HL-60/S4 (cell line): ENCODE results near the gene MAPK9.

Experiments used
- in situ Hi-C: fragments of 300-500 bp; cut with MboI; formaldehyde crosslinking; loops from 2 replicates; pipeline ENCODE4 v1.14.3; 2022; ENCODE audit warnings: low sequenced_read_pairs

Gene MAPK9

DNA sequence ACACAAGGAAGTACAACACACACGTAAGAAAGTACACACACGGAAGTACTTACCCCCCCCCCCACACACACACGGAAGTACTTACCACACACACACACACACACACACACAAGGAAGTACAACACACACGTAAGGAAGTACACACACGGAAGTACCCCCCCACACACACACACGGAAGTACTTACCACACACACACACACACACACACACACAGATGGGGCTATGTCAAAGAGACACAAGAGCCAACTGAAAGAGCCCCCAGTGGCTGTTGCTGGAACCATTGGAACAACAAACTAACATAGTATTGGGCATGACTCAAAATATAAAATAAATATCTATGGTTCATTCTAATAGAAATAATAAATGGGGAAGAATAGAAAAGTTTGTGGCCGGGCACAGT, 4.9 kb upstream of the MAPK9 start:
- in situ Hi-C loops, result no loop called here

- in situ Hi-C loops, result no loop called here
Observed at GRCh38 chr5:180294913-180295555, 3.2 kb upstream of the MAPK9 start.

DNA sequence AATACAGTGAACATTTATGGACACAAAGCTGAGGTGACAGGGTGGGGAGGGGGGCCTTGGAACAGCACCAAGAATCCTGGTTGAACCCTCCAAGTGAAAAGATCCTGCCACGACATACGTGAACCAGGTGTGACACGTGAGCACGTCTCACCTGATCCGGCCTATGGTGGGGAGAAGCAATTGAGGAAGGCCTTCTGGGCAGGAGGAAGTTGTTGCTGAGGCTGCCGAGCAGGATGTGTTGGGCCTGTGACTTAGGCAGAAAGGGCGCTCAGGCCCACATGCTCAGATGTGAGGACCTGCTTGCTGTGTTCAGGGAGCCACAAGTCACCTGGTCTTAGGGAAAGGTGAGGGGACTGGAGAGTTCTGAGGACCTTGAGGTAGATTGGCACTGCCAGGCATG, 2.5 kb upstream of the MAPK9 start:
- in situ Hi-C loops, result no loop called here

DNA sequence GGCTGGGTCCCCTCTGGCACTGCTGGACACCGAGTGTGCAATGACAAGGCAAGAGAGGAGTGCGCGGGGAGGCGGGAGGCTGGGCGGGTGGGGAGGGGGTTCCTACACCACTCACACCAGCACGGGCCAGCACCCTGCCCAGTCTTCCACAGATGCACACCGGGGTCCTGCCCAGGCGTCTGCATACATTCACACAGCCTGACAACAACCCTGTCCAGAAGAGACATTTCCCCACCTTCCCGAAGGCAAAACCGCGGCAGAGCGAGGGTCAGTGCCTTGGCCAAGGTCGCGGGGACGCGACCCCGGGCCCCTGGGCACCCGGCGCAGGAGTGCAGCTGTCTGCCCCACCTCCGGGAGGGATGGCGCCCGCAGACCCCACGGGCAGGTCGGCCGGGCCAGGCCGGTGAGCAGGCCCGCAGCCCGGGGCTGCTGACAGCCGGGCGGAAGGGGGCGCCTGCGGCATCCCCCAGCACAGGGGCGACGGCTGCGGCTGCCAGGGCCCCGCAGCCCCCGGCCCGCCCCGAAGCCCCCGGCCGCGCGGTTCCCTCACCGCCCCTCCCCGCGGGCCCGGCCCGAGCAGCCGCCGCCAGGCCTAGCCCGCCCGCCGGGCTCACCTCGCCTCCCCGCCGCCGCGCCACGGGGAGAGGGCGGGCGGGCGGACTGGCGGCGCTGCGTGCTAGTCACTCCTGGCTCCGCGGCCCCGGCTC, 496 bp downstream of the MAPK9 start:
- in situ Hi-C loops, result no loop called here

GRCh38 chr5:180290568-180291233, 1.2 kb downstream of the MAPK9 start:
- in situ Hi-C loops, result no loop called here

GRCh38 chr5:180289966-180290365, 1.9 kb downstream of the MAPK9 start:
- in situ Hi-C loops, result no loop called here

- in situ Hi-C loops, result no loop called here
Observed at GRCh38 chr5:180289433-180289832, 2.5 kb downstream of the MAPK9 start.

GRCh38 chr5:180287868-180288267, 4.0 kb downstream of the MAPK9 start:
- in situ Hi-C loops, result no loop called here

DNA sequence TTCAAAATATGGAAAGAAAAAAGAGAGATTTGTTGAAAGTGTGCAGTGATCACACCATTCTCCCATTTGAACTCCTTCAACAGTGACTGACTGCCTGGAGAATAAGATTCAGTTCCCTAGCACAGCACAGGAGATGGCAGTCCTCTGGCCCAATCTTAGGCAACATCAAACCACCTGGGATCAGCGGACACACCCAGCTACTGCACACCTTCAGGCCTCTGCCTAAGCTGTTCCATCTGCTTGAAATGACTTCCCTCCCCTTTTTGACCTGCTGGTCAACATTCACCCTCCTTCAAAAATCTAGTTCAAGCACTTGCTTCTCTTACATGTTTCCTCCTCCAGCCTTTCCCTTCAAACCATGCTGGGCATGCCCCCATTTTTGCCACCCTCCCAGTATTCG, 4.5 kb downstream of the MAPK9 start:
- in situ Hi-C loops, result no loop called here

- in situ Hi-C loops, result no loop called here
Observed at GRCh38 chr5:180284149-180284548, 7.7 kb downstream of the MAPK9 start.

DNA sequence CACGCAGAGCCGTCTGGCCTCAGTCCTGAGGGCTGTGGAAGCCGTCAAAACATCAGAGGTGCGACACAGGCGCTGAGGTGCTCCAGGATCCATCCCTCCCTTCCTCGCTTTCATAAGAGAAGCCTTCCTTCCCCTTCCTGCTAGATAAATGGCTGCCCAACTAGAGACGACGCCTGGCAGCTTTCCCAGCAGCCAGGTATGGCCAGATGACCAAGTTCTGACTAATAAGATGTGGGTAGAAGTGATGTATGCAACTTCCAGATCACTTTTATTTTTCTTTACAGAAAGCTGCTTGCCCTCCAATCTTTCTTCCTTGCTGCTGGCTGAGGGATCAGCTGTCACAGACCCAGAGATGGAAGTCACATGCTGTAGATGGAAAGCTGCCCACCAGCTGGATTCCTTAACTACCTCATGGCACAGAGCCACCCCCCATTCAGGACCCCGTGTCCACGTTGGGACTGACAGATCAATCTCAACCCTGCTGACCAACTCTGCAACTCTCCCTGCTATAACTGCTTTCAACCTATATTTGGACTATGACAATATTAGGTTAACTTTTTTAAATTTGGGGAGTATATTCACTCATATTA, 8.8 kb downstream of the MAPK9 start:
- in situ Hi-C loops, result no loop called here

DNA sequence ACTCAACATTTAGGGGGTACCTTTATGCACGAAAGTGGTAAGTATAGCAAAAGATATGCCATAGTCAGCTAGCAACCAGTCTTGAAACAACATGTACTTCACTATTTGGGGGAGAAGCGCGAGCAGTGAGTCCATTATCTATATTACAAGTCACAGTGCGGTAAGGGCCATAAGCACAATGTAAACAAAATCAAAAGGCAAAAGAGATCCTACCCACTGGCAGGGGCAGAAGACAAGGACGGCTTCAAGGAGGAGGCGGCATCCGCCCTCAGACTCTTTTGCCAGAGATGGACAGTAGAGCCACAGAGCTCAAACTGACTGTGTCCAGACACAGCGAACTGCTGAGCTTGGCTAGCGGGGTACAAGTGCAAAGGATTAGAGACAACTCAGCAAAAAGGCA, 9.6 kb downstream of the MAPK9 start:
- in situ Hi-C loops, result no loop called here

DNA sequence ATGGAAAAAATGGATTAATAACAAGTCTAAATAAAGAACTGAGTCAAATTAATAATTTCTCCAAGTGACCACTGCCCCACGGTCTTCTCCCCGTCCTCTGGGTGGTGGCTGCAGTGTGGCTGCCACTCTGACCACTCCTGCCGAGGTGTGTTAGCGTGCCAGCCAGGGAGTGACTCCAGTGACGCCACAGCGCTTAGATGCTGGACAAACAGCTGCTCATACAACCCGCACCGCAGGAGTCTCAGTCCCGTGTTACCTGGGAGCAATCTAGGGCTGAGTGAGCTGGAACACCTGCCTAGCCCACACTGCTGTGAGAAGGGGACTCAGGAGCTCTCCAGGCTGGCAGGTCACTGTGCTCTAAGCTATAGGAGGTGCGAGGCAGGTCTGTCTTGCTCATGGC, 10.2 kb downstream of the MAPK9 start:
- in situ Hi-C loops, result no loop called here

GRCh38 chr5:180274695-180275094, 17.2 kb downstream of the MAPK9 start:
- in situ Hi-C loops, result no loop called here

DNA sequence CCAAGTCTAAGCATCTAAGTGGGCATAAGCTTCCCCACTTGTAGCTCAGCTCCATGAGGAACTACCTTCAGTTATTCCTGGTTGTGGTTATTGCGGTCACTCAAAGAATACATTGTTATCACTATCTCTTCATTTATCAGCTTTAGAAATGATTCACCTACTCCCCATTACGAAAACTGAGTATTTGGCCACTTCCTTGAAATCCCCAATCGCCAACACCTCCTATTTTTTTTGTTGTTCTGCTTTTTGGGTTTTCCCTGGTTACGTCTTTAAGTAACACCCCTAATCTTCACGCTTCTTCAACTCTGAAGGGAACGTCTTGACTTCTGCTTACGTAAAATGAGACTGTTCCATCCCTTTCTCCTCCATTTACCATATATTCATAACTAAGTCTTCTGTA, 20.7 kb downstream of the MAPK9 start:
- in situ Hi-C loops, result no loop called here

DNA sequence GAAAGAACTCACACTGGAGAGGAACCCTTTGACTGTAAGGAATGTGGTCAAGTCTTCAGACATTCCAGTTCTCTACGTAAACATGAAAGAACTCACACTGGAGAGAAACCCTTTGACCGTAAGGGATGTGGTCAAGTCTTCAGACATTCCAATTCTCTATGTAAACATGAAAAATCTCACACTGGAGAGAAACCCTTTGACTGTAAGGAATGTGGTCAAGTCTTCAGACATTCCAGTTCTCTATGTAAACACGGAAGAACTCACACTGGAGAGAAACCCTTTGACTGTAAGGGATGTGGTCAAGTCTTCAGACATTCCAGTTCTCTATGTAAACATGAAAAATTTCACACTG, 32.6 kb downstream of the MAPK9 start:
- in situ Hi-C loops, result no loop called here

DNA sequence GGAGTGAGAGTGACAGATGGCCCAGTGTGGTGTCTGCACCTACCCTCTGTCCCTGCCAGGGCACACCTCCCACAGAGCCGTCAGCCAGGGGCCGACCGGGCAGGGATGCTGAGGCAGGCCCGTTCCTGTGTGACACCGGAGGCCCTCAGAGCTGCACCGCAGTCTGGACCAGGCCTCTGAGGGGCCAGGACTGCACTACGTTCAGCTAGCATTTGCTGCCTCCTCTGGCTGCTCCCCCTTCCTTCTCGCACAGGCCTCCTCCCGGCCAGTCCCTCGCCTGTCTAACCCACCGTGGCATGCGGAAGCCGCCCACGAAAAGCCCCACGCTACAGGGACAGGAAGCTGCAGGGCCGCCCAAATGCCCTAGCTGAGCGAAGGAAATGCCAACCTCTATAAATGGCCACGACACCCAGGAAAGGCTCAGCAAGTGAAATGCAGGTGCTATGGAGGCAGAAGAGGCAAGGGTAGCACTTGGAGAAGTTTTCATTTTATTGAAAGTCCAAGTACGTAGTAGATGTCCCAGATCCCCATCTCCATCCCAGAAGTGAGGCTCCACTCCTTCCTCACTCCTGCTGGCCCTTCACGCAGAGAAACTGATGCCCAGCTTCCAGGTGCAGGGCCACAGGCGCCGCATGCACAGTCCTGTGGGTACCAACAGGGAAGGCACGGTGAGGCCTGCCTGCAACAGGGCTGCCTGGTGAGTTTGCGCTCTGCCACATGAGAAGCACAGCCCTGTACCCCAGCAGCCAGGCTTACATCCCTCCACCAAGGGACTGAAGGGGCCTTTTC, 38.7 kb downstream of the MAPK9 start:
- in situ Hi-C loops, result no loop called here

GRCh38 chr5:180251887-180252286, 40.0 kb downstream of the MAPK9 start:
- in situ Hi-C loops, result no loop called here

DNA sequence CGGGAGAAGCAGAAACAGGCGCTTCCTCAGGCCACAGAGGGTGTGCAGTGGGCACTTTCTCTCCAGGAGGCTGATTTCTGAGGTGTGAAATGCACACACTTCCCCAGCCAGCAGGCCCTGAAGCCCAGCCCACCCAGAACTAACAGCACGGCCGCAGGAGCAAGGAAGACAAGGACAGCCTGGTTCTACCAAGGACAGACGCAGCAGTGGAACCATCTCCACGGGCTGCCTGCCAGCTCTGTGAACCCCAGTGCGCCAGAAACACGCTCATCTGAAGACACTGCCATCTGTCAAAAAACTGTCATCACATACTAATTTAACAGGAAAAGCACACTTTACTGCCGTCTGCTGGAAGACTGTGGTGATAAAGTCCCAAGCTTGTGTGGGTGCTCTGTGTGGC, 40.7 kb downstream of the MAPK9 start:
- in situ Hi-C loops, result no loop called here

DNA sequence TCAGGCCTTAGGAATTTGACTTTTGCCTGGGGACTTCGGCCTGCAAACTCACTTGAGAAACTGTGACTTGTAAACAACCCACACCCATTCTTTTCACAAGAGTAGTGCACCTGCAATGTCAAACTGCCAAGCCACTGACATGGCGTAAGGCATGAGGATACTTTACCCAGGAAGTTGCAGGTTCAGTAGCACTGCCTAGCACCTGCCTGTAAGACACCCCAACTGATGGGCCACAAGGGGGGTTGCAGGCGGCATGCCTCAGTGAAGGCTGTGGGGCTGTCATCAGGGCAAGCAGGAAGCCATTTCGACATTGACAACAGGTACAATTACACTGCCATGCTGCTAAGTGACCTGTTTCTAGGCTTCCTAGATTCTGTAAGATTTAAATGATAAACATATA, 41.6 kb downstream of the MAPK9 start:
- in situ Hi-C loops, result no loop called here

DNA sequence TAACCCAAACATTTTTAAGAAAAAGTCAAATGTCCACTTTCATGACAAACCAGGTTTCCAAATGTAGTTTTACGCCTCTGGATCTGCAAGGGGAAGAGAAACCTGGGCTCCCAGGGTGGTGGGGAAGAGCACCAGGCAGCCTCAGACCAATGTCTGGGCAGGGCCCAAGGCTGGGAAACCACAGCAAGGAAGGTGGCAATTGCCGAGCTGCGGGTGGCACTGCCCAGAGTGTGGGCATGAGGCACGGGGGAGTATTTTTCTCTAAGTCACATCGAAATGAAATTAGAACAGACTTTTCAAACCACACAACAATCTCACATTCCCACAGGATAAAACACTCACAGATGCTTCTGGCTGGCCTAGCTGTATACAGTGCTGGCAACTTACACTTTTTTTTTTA, 50.3 kb downstream of the MAPK9 start:
- in situ Hi-C loops, result no loop called here
